Liver (tissue), 9 donors: ENCODE measurements around the gene GHR. TPM values are rescaled to one million over a fixed set of nuclear protein-coding genes. Genes with fewer than 3 reads are reported as not detected.

Experiments used
- DNase-seq: peaks from one replicate; pipeline ENCODE4 v3.0.0-alpha.2; 2017; ENCODE audit warnings: low spot score
- H3K27ac ChIP-seq, 2 donors: one replicate each; pipeline ENCODE4 v1.7.0; 2013; ENCODE audit warnings: inconsistent platforms in 2 of 2, low read length in 2 of 2, control low read depth in 1 of 2, low read depth in 1 of 2, mild to moderate bottlenecking in 1 of 2
- H3K27me3 ChIP-seq, 4 donors: one replicate each; pipeline versions ENCODE4 v1.6.1 to v1.7.0; 2013; ENCODE audit warnings: low read length in 3 of 4, inconsistent platforms in 1 of 4, mild to moderate bottlenecking in 1 of 4, moderate library complexity in 1 of 4; ENCODE audit not compliant: control insufficient read depth in 4 of 4, insufficient read depth in 4 of 4
- H3K36me3 ChIP-seq, 4 donors: one replicate each; pipeline versions ENCODE4 v1.6.1 to v1.7.0; 2013; ENCODE audit warnings: low read length in 3 of 4, mild to moderate bottlenecking in 3 of 4, low read depth in 1 of 4, moderate library complexity in 1 of 4; ENCODE audit not compliant: control insufficient read depth in 4 of 4, insufficient read depth in 3 of 4
- H3K4me1 ChIP-seq, 4 donors: one replicate each; pipeline versions ENCODE4 v1.6.1 to v1.7.0; 2013; ENCODE audit warnings: low read length in 3 of 4, mild to moderate bottlenecking in 3 of 4, moderate library complexity in 1 of 4; ENCODE audit not compliant: control insufficient read depth in 4 of 4, insufficient read depth in 4 of 4
- H3K4me3 ChIP-seq, 3 donors: one replicate each; pipeline versions ENCODE4 v1.6.1 to v1.7.0; 2013; ENCODE audit warnings: low read length in 3 of 3, control low read depth in 1 of 3, low read depth in 1 of 3, mild to moderate bottlenecking in 1 of 3
- H3K9ac ChIP-seq, 2 donors: one replicate each; pipeline ENCODE4 v1.7.0; 2013; ENCODE audit warnings: low read length in 2 of 2, mild to moderate bottlenecking in 2 of 2, moderate library complexity in 2 of 2, control low read depth in 1 of 2, low read depth in 1 of 2
- H3K9me3 ChIP-seq, 4 donors: one replicate each; pipeline versions ENCODE4 v1.6.1 to v1.7.0; 2013; ENCODE audit warnings: low read length in 3 of 4; ENCODE audit not compliant: control insufficient read depth in 4 of 4
- ATF3 ChIP-seq: IDR thresholded peaks from 2 replicates; pipeline ENCODE4 v1.6.1; 2016; ENCODE audit warnings: antibody characterized with exemption
- EGR1 ChIP-seq, 2 donors: IDR thresholded peaks; 2 replicates each; pipeline ENCODE4 v1.6.1; 2016 to 2018; ENCODE audit warnings: antibody characterized with exemption in 2 of 2, low read depth in 2 of 2
- FOXA2 ChIP-seq: IDR thresholded peaks from 2 replicates; pipeline ENCODE4 v1.6.1; 2016; ENCODE audit warnings: antibody characterized with exemption
- HNF4A ChIP-seq, 2 donors: conservative IDR thresholded peaks; 2 replicates each; pipeline ENCODE4 v1.6.1; 2016; ENCODE audit warnings: antibody characterized with exemption in 2 of 2, mild to moderate bottlenecking in 2 of 2
- HNF4G ChIP-seq: IDR thresholded peaks from 2 replicates; pipeline ENCODE4 v1.6.1; 2016; ENCODE audit warnings: antibody characterized with exemption
- JUND ChIP-seq, 2 donors: IDR thresholded peaks; 2 replicates each; pipeline ENCODE4 v1.6.1; 2016; ENCODE audit warnings: antibody characterized with exemption in 2 of 2
- MAX ChIP-seq: IDR thresholded peaks from 2 replicates; pipeline ENCODE4 v1.6.1; 2016; ENCODE audit warnings: antibody characterized with exemption
- NR2F2 ChIP-seq: IDR thresholded peaks from 2 replicates; pipeline ENCODE4 v1.6.1; 2016; ENCODE audit warnings: antibody characterized with exemption
- RAD21 ChIP-seq, 2 donors: IDR thresholded peaks; 2 replicates each; pipeline ENCODE4 v1.6.1; 2016; ENCODE audit warnings: antibody characterized with exemption in 2 of 2, mild to moderate bottlenecking in 2 of 2
- SP1 ChIP-seq: IDR thresholded peaks from 2 replicates; pipeline ENCODE4 v1.6.1; 2018; ENCODE audit warnings: antibody characterized with exemption, mild to moderate bottlenecking
- TAF1 ChIP-seq: conservative IDR thresholded peaks from 2 replicates; pipeline ENCODE4 v1.6.1; 2016; ENCODE audit warnings: antibody characterized with exemption, mild to moderate bottlenecking
- YY1 ChIP-seq: IDR thresholded peaks from 2 replicates; pipeline ENCODE4 v1.6.1; 2016; ENCODE audit warnings: antibody characterized with exemption, mild to moderate bottlenecking
- ZBTB33 ChIP-seq: IDR thresholded peaks from 2 replicates; pipeline ENCODE4 v1.6.1; 2016; ENCODE audit warnings: antibody characterized with exemption
- WGBS: extraction: QIAGEN DNeasy Blood & Tissue Kit; methylation state at CpG from one replicate; pipeline ENCODE4 v1.1.7; 2013; 5-methylcytosine and 5-hydroxymethylcytosine counted together
- polyA plus RNA-seq, 2 donors: library from polyadenylated mRNA; stranded (reverse) in 1 of 2; unstranded in 1 of 2; fragments of 200-250 nt in 1 of 2; fragments of >200 nt in 1 of 2; fragmentation: Nextera tagmentation in 1 of 2; extraction: Ambion mirVana in 1 of 2; gene quantifications; one replicate each; pipeline versions ENCODE4 v1.2.1 to v1.2.3, GENCODE V29; 2013 to 2015
- total RNA-seq, 2 donors: library from RNA; depleted of rRNA; stranded (reverse); fragments of >200 nt; gene quantifications; one replicate each; pipeline ENCODE4 v1.2.3, GENCODE V29; 2014
- TF ChIP-seq, protein P1 (sequence below): IDR thresholded peaks from 2 replicates; pipeline ENCODE4 v1.6.1; 2016; ENCODE audit warnings: antibody characterized with exemption, mild to moderate bottlenecking
- donor health status: healthy.
- donor health status: healthy.
- donor health status: healthy.
- donor health status: healthy.
- donor health status: healthy.

Gene GHR
- total and polyA plus RNA-seq, 4 donors, result 6.6 to 104 (median 20.9) TPM

- no peak for TF ChIP-seq NR2F2
- no peak for TF ChIP-seq YY1
- no peak for TF ChIP-seq ZBTB33
- no peak for TF ChIP-seq HNF4A (conservative IDR thresholded peaks at IDR 0.05)
- TF ChIP-seq JUND (IDR thresholded peaks at IDR 0.05), result no peak
- no peak for TF ChIP-seq EGR1 (IDR thresholded peaks at IDR 0.05; ENCODE audit: low read depth in 2 of 2)
- TF ChIP-seq TAF1, result no peak
- TF ChIP-seq RAD21 (IDR thresholded peaks at IDR 0.05), result no peak
- TF ChIP-seq ATF3, result no peak
- no peak for TF ChIP-seq HNF4G
- TF ChIP-seq SP1, result no peak
- TF ChIP-seq, protein P1, sequence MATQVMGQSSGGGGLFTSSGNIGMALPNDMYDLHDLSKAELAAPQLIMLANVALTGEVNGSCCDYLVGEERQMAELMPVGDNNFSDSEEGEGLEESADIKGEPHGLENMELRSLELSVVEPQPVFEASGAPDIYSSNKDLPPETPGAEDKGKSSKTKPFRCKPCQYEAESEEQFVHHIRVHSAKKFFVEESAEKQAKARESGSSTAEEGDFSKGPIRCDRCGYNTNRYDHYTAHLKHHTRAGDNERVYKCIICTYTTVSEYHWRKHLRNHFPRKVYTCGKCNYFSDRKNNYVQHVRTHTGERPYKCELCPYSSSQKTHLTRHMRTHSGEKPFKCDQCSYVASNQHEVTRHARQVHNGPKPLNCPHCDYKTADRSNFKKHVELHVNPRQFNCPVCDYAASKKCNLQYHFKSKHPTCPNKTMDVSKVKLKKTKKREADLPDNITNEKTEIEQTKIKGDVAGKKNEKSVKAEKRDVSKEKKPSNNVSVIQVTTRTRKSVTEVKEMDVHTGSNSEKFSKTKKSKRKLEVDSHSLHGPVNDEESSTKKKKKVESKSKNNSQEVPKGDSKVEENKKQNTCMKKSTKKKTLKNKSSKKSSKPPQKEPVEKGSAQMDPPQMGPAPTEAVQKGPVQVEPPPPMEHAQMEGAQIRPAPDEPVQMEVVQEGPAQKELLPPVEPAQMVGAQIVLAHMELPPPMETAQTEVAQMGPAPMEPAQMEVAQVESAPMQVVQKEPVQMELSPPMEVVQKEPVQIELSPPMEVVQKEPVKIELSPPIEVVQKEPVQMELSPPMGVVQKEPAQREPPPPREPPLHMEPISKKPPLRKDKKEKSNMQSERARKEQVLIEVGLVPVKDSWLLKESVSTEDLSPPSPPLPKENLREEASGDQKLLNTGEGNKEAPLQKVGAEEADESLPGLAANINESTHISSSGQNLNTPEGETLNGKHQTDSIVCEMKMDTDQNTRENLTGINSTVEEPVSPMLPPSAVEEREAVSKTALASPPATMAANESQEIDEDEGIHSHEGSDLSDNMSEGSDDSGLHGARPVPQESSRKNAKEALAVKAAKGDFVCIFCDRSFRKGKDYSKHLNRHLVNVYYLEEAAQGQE, result no peak
- no peak for DNase-seq
- Histone ChIP-seq H3K9ac (no peak overlapping the region), H3K4me3 (no peak overlapping the region), H3K4me1 (no peaks in the 10 kb centered on the region), H3K27ac (no peak overlapping the region), H3K36me3 (peaks cover 5 to 45% (median 35%) of the 10 kb centered on the region in 4 donors), H3K27me3 (no peaks in the 10 kb centered on the region), H3K9me3 (no peaks in the 10 kb centered on the region)
- WGBS, result 90% methylated on average over 2 of the region's 2 CpGs
These were observed 295.8 kb downstream of the GHR start for GRCh38 chr5:42719034-42719433.

DNA sequence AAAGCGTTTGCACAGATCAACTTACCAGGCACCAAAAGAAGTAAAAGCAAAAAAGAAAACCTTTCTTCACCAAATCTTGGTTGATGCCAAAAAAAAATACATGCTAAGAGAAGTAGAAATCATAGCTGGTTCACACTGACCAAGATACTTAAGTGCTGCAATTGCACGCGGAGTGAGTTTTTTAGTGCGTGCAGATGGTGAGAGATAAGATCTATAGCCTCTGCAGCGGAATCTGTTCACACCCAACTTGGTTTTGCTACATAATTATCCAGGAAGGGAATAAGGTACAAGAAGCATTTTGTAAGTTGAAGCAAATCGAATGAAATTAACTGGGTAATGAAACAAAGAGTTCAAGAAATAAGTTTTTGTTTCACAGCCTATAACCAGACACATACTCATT is 297.0 kb downstream of the GHR start:
- Histone ChIP-seq H3K9ac (no peak overlapping the region), H3K4me3 (no peak overlapping the region), H3K27me3 (no peaks in the 10 kb centered on the region), H3K4me1 (no peaks in the 10 kb centered on the region), H3K9me3 (no peaks in the 10 kb centered on the region), H3K27ac (no peak overlapping the region), H3K36me3 (peaks cover 5 to 45% (median 30%) of the 10 kb centered on the region in 4 donors)
- no peak for DNase-seq
- no peak for TF ChIP-seq RAD21 (IDR thresholded peaks at IDR 0.05)
- TF ChIP-seq, protein P1, result no peak
- no peak for TF ChIP-seq FOXA2
- no peak for TF ChIP-seq HNF4G
- no peak for TF ChIP-seq MAX
- no peak for TF ChIP-seq NR2F2
- WGBS, result 79% methylated on average over 6 of the region's 6 CpGs
